SK-N-SH treated with all-trans-retinoic acid at 6 μM for 48 hours (cell line): ENCODE results near the gene MGST3.

Source experiments
- ATAC-seq: fragments of 200-7000 bp; cut with Tn5 transposase; 3 replicates; pipeline ENCODE4 v1.9.1; 2020; ENCODE audit warnings: mild to moderate bottlenecking, moderate library complexity
- ARNTL ChIP-seq: fragments of 450-650 bp; formaldehyde crosslinking; IDR thresholded peaks from 2 replicates; pipeline ENCODE4 v1.5.0; 2020; ENCODE audit warnings: low read depth, mild to moderate bottlenecking, moderate library complexity, borderline replicate concordance
- BACH2 ChIP-seq: fragments of 250-450 bp; sonication (Bioruptor Pico); IDR thresholded peaks from 2 replicates; pipeline ENCODE4 v1.9.0; 2021; ENCODE audit warnings: mild to moderate bottlenecking, borderline replicate concordance
- ESRRG ChIP-seq: fragments of 250-450 bp; sonication (Bioruptor Pico); IDR thresholded peaks from 2 replicates; pipeline ENCODE4 v1.6.1; 2021; ENCODE audit warnings: mild to moderate bottlenecking
- GLIS3 ChIP-seq: fragments of 250-450 bp; sonication (Bioruptor Pico); IDR thresholded peaks from 2 replicates; pipeline ENCODE4 v1.5.0; 2020; ENCODE audit warnings: mild to moderate bottlenecking, moderate library complexity
- ISL1 ChIP-seq: fragments of 250-450 bp; sonication (Bioruptor Pico); IDR thresholded peaks from 2 replicates; pipeline ENCODE4 v2.1.2; 2022; ENCODE audit warnings: mild to moderate bottlenecking, moderate library complexity
- OSR1 ChIP-seq: fragments of 250-450 bp; sonication (Bioruptor Pico); IDR thresholded peaks from 2 replicates; pipeline ENCODE4 v1.8.0; 2022; ENCODE audit warnings: moderate library complexity, mild to moderate bottlenecking, inconsistent platforms
- PPARA ChIP-seq: fragments of 250-450 bp; sonication (Bioruptor Pico); IDR thresholded peaks from 2 replicates; pipeline ENCODE4 v1.5.0; 2020; ENCODE audit warnings: mild to moderate bottlenecking, borderline replicate concordance
- RARB ChIP-seq: fragments of 250-450 bp; sonication (Bioruptor Pico); IDR thresholded peaks from 2 replicates; pipeline ENCODE4 v1.8.0; 2021; ENCODE audit warnings: mild to moderate bottlenecking, moderate library complexity
- SNAI2 ChIP-seq: fragments of 250-450 bp; sonication (Bioruptor Pico); IDR thresholded peaks from 2 replicates; pipeline ENCODE4 v1.5.0; 2020; ENCODE audit warnings: mild to moderate bottlenecking, moderate library complexity
- TCF4 ChIP-seq: fragments of 250-450 bp; sonication (Bioruptor Pico); IDR thresholded peaks from 2 replicates; pipeline ENCODE4 v1.8.0; 2021; ENCODE audit warnings: mild to moderate bottlenecking, moderate library complexity, borderline replicate concordance
- TOX ChIP-seq: fragments of 250-450 bp; sonication (Bioruptor Pico); IDR thresholded peaks from 2 replicates; pipeline ENCODE4 v1.8.0; 2021; ENCODE audit warnings: mild to moderate bottlenecking, moderate library complexity, borderline replicate concordance
- ZC3H10 ChIP-seq: fragments of 250-450 bp; sonication (Bioruptor Pico); IDR thresholded peaks from 2 replicates; pipeline ENCODE4 v1.5.1; 2021; ENCODE audit warnings: mild to moderate bottlenecking, moderate library complexity
- ZFP3 ChIP-seq: fragments of 250-450 bp; sonication (Bioruptor Pico); IDR thresholded peaks from 2 replicates; pipeline ENCODE4 v1.5.0; 2020; ENCODE audit warnings: mild to moderate bottlenecking, moderate library complexity
- ZFP30 ChIP-seq: fragments of 450-650 bp; formaldehyde crosslinking; IDR thresholded peaks from 2 replicates; pipeline ENCODE4 v1.5.0; 2022; ENCODE audit warnings: mild to moderate bottlenecking, moderate library complexity
- ZNF565 ChIP-seq: fragments of 450-650 bp; formaldehyde crosslinking; conservative IDR thresholded peaks from 2 replicates; pipeline ENCODE4 v1.5.0; 2020; ENCODE audit warnings: low read depth, mild to moderate bottlenecking, moderate library complexity
- ZNF70 ChIP-seq: fragments of 450-650 bp; formaldehyde crosslinking; IDR thresholded peaks from 2 replicates; pipeline ENCODE4 v1.5.0; 2020; ENCODE audit warnings: mild to moderate bottlenecking, moderate library complexity
- ZNF8 ChIP-seq: fragments of 450-650 bp; formaldehyde crosslinking; IDR thresholded peaks from 2 replicates; pipeline ENCODE4 v1.5.0; 2020; ENCODE audit warnings: mild to moderate bottlenecking, moderate library complexity
- TF ChIP-seq, protein P1 (sequence below): fragments of 250-450 bp; sonication (Bioruptor Pico); IDR thresholded peaks from 2 replicates; pipeline ENCODE4 v1.5.1; 2021; ENCODE audit warnings: mild to moderate bottlenecking, moderate library complexity
- TF ChIP-seq, protein P2 (sequence below): fragments of 250-450 bp; sonication (Bioruptor Pico); IDR thresholded peaks from 2 replicates; pipeline ENCODE4 v1.8.0; 2021; ENCODE audit warnings: low read depth, mild to moderate bottlenecking, moderate library complexity, borderline replicate concordance
- TF ChIP-seq, protein P3 (sequence below): fragments of 250-450 bp; sonication (Bioruptor Pico); IDR thresholded peaks from 2 replicates; pipeline ENCODE4 v1.5.0; 2020; ENCODE audit warnings: mild to moderate bottlenecking, moderate library complexity
- TF ChIP-seq, protein P4 (sequence below): fragments of 250-450 bp; sonication (Bioruptor Pico); IDR thresholded peaks from 2 replicates; pipeline ENCODE4 v1.5.1; 2020; ENCODE audit warnings: low read depth, mild to moderate bottlenecking, moderate library complexity
- TF ChIP-seq, protein P5 (sequence below): fragments of 250-450 bp; sonication (Bioruptor Pico); IDR thresholded peaks from 2 replicates; pipeline ENCODE4 v1.8.0; 2020; ENCODE audit warnings: mild to moderate bottlenecking, moderate library complexity, borderline replicate concordance

MGST3 gene

DNA sequence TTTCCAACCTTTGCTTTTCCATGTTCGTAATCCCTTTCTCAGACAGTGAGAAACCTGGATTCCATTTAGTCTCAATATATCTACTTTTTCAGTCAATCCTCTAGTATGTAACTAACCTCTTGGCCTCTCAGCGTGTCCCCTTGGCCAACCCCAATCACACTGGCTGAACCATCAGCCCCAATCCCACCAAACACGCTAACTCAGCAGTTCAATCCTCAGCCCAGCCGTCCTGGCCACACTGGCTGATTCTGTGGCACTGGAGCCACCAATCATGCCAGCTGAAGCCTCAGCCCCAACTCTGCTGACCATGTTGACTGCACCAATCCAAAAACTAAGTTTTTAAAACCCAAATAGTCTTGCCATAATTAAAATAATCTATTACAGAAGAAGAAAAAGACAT, 6.6 kb upstream of the MGST3 start:
- no peak for ATAC-seq
- no peak for TF ChIP-seq GLIS3 (CRISPR knock-in tag)
- no peak for TF ChIP-seq ZC3H10 (CRISPR knock-in tag)
- no peak for TF ChIP-seq ZNF70 (CRISPR knock-in tag)
- TF ChIP-seq ESRRG (CRISPR knock-in tag) = no peak
- TF ChIP-seq TCF4 (CRISPR knock-in tag) = no peak
- TF ChIP-seq, protein P1, sequence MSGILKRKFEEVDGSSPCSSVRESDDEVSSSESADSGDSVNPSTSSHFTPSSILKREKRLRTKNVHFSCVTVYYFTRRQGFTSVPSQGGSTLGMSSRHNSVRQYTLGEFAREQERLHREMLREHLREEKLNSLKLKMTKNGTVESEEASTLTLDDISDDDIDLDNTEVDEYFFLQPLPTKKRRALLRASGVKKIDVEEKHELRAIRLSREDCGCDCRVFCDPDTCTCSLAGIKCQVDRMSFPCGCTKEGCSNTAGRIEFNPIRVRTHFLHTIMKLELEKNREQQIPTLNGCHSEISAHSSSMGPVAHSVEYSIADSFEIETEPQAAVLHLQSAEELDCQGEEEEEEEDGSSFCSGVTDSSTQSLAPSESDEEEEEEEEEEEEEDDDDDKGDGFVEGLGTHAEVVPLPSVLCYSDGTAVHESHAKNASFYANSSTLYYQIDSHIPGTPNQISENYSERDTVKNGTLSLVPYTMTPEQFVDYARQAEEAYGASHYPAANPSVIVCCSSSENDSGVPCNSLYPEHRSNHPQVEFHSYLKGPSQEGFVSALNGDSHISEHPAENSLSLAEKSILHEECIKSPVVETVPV (CRISPR knock-in tag) = no peak
- TF ChIP-seq, protein P2, sequence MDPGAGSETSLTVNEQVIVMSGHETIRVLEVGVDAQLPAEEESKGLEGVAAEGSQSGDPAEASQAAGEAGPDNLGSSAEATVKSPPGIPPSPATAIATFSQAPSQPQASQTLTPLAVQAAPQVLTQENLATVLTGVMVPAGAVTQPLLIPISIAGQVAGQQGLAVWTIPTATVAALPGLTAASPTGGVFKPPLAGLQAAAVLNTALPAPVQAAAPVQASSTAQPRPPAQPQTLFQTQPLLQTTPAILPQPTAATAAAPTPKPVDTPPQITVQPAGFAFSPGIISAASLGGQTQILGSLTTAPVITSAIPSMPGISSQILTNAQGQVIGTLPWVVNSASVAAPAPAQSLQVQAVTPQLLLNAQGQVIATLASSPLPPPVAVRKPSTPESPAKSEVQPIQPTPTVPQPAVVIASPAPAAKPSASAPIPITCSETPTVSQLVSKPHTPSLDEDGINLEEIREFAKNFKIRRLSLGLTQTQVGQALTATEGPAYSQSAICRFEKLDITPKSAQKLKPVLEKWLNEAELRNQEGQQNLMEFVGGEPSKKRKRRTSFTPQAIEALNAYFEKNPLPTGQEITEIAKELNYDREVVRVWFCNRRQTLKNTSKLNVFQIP (CRISPR knock-in tag) = no peak
- no peak for TF ChIP-seq TOX (CRISPR knock-in tag)
- TF ChIP-seq PPARA (CRISPR knock-in tag) = no peak
- TF ChIP-seq ZNF565 (CRISPR knock-in tag) = no peak
- no peak for TF ChIP-seq RARB (CRISPR knock-in tag)

DNA sequence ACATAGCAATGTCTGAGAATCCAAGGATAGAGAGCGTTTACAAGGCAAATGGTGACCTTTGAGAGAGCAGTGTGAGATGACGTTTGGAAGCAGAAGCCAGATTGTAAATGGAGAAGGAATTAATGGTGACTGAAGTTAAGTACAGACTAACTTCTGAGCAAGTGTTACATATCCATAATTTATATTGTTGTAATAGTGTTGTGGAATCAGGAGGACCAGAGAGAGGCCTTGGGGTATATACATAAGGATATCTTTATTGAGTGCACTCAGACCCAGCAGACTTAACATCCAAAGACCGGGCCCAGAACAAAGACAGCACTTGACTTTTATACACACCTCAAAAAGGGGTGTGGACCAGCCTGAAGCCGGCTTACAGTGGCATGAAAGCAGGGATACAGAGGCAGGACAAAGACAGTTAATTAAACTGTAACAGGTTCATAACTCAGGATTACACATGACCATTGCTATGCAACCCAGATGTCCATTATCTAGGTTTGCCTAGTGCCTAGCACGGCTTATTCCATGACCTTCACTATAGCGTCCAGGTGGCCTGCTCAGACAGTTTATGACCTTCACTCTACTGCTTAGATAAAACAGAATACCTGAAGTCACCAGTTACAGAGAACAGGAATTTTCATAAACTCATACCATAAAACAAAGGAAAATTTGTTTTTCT, 2.7 kb upstream of the MGST3 start:
- ATAC-seq = no peak
- no peak for TF ChIP-seq ZNF565 (CRISPR knock-in tag)
- TF ChIP-seq ZNF70 (CRISPR knock-in tag) = no peak
- TF ChIP-seq ZNF8 (CRISPR knock-in tag) = no peak

DNA sequence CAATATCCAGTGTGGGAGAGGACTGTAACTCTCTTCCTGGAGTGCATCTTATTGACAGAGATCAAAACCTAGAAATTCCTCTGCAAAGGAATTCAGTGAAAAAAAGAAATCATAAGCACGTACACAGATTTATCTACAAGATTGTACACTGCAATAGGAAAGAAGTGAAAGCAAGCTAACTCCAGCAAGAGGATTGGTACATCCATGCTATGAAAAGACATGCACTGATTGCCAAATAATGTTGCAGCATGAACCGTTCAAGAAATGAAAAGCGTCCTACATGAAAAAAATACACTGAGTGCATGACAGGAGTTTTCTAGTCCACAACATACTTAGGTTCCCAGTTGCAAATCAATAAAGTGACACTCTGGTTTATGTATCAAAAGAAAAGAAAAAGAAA, 1.9 kb upstream of the MGST3 start:
- TF ChIP-seq ZFP30 (CRISPR knock-in tag) = no peak
- no peak for TF ChIP-seq TOX (CRISPR knock-in tag)
- no peak for TF ChIP-seq ZFP3 (CRISPR knock-in tag)
- TF ChIP-seq, protein P1 (CRISPR knock-in tag) = no peak
- TF ChIP-seq TCF4 (CRISPR knock-in tag) = no peak
- no peak for TF ChIP-seq ZNF565 (CRISPR knock-in tag)
- no peak for TF ChIP-seq ZC3H10 (CRISPR knock-in tag)
- TF ChIP-seq ARNTL = no peak
- TF ChIP-seq ZNF8 (CRISPR knock-in tag) = no peak
- TF ChIP-seq PPARA (CRISPR knock-in tag) = no peak
- TF ChIP-seq RARB (CRISPR knock-in tag) = no peak
- no peak for TF ChIP-seq OSR1
- TF ChIP-seq, protein P3, sequence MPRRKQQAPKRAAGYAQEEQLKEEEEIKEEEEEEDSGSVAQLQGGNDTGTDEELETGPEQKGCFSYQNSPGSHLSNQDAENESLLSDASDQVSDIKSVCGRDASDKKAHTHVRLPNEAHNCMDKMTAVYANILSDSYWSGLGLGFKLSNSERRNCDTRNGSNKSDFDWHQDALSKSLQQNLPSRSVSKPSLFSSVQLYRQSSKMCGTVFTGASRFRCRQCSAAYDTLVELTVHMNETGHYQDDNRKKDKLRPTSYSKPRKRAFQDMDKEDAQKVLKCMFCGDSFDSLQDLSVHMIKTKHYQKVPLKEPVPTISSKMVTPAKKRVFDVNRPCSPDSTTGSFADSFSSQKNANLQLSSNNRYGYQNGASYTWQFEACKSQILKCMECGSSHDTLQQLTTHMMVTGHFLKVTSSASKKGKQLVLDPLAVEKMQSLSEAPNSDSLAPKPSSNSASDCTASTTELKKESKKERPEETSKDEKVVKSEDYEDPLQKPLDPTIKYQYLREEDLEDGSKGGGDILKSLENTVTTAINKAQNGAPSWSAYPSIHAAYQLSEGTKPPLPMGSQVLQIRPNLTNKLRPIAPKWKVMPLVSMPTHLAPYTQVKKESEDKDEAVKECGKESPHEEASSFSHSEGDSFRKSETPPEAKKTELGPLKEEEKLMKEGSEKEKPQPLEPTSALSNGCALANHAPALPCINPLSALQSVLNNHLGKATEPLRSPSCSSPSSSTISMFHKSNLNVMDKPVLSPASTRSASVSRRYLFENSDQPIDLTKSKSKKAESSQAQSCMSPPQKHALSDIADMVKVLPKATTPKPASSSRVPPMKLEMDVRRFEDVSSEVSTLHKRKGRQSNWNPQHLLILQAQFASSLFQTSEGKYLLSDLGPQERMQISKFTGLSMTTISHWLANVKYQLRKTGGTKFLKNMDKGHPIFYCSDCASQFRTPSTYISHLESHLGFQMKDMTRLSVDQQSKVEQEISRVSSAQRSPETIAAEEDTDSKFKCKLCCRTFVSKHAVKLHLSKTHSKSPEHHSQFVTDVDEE (CRISPR knock-in tag) = no peak
- no peak for TF ChIP-seq BACH2
- TF ChIP-seq, protein P2 (CRISPR knock-in tag) = no peak
- no peak for TF ChIP-seq SNAI2 (CRISPR knock-in tag)
- no peak for TF ChIP-seq ISL1 (CRISPR knock-in tag)
- TF ChIP-seq ESRRG (CRISPR knock-in tag) = no peak
- TF ChIP-seq, protein P4, sequence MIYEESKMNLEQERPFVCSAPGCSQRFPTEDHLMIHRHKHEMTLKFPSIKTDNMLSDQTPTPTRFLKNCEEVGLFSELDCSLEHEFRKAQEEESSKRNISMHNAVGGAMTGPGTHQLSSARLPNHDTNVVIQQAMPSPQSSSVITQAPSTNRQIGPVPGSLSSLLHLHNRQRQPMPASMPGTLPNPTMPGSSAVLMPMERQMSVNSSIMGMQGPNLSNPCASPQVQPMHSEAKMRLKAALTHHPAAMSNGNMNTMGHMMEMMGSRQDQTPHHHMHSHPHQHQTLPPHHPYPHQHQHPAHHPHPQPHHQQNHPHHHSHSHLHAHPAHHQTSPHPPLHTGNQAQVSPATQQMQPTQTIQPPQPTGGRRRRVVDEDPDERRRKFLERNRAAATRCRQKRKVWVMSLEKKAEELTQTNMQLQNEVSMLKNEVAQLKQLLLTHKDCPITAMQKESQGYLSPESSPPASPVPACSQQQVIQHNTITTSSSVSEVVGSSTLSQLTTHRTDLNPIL (CRISPR knock-in tag) = no peak
- TF ChIP-seq, protein P5, sequence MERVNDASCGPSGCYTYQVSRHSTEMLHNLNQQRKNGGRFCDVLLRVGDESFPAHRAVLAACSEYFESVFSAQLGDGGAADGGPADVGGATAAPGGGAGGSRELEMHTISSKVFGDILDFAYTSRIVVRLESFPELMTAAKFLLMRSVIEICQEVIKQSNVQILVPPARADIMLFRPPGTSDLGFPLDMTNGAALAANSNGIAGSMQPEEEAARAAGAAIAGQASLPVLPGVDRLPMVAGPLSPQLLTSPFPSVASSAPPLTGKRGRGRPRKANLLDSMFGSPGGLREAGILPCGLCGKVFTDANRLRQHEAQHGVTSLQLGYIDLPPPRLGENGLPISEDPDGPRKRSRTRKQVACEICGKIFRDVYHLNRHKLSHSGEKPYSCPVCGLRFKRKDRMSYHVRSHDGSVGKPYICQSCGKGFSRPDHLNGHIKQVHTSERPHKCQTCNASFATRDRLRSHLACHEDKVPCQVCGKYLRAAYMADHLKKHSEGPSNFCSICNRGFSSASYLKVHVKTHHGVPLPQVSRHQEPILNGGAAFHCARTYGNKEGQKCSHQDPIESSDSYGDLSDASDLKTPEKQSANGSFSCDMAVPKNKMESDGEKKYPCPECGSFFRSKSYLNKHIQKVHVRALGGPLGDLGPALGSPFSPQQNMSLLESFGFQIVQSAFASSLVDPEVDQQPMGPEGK = no peak
- TF ChIP-seq, all 23 proteins: peak for 0
- ATAC-seq = no peak
